Central memory CD4-positive, alpha-beta T cell (primary cell): ENCODE measurements around the gene NCR1.
"Not testable (repeated sequence)": the region's sequence is repeated elsewhere in the genome, so short reads cannot be mapped to it uniquely, and the experiment has no call there.

Experiments used
- DNase-seq: peaks from one replicate; pipeline ENCODE4 v3.0.0; 2022

Gene NCR1

DNA sequence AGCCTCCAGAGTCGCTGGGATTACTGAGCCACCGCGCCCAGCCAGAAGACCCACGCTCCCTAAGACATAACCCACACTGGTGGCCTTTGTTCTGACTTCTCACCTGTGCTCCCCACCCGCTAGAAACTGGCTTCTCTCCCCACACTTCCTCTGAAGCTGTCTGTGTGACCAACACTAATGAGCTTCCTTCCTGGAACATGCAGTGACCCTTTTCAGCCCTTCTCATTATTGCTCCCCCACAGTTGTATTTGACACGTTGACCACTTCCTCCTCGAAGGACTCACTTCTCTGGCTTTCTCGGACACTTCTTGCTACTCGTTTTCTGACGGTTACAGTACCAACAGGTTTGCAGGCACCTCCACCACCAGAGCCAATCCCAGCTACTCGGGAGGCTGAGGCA lies 10.9 kb downstream of the NCR1 start:
- no peak for DNase-seq

DNA sequence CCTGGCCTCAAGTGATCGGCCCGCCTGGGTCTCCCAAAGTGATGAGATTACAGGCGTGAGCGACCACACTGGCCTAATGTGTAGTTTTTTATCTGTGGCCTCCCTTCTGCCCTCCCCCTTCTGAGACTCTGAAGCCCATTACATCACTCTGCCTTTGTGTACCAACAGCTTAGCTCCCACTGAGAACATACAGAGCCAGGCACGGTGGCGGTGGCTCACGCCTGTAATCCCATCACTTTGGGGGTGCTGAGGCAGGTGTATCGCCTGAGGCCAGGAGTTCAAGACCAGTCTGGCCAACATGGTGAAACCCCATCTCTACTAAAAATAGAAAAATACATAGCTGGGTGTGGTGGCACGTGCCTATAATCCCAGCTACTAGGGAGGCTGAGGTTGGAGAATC lies 12.6 kb downstream of the NCR1 start:
- DNase-seq: no peak

DNA sequence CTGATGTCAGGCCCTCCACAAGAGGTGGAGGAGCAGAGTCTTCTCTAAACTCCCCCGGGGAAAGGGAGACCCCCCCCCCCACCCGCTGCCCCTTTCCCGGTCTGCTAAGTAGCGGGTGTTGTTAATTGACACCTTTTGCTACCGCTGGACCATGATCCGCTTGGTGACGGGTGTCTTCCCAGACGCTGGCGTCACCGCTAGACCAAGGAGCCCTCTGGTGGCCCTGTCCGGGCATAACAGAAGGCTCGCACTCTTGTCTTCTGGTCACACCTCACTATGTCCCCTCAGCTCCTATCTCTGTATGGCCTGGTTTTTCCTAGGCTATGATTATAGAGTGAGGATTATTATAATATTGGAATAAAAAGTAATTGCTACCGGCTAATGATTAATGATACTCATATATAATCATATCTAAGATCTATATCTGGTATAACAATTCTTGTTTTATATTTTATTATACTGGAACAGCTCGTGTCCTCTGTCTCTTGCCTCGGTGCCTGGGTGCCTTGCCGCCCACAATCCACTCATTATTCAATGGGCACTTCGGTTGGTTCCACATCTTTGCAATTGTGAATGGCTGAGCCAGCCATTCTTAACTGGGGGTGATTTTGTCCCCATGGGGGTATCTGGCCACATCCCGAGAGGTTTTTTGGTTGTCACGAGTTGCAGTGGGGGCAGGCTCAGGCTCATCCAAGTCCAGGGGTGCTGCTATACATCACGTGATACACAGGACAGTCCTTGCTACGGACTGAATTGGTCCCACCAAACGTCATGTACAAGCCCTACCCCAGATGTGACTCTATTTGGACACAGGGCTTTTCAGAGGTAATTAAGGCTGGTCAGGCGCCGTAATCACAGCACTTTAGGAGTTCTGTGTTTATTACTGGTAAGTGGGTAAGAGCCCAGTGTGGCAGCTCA lies 14.0 kb downstream of the NCR1 start:
- DNase-seq: not testable (repeated sequence)

DNA sequence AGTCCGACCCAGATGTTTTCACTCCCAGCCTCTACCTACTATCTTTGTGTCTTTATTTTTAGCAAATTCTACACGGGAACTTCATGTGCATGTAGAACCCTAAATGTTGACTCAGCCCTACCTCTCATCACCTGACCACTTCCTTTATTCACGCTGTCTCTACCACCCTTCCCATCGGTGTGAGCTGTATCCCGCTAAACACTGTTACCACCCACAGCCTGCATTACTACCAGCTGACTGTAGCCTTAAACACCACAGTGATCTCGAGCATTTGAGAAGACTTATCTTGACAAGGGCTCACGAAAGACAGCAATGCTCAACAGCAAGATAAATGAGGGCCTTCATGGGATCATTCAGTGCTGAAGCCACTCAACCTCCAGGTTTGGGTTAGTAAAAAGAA lies 15.1 kb downstream of the NCR1 start:
- DNase-seq: no peak

DNA sequence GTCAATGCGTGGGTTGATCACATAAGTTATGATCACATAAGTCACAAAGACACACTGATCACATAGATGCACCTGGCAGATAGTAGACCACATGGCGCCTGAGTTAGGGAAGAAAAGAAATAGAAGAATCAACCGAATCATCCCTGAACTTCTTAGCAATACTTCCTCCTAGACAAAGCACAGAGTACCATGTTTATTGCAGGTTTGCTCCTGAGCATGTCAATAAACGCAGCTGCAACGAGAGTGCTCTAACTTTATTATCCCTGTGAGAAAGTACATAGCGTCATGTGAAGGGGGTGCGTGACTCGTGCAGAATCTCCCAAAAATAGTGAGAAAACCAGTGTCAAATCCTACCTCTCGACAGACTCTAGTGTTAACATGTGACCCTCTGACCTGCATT lies 17.3 kb downstream of the NCR1 start:
- no peak for DNase-seq

DNA sequence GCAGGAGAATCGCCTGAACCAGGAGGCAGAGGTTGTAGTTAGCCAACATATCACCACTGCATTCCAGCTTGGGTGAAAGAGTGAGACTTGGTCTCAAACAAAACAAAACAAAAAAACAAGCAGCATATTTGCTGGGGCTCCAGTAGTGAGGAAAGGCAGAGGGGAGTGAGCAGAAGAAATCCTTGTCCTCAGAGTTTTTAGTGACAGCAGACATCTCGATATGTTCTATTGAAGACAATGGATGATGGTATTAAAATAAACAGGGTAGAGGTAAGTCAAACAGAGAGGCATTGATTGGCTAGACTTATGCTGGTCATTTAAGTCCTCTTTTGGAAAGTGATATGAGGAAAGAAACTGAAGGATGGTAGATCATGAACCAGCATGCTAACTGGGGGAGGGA lies 22.4 kb downstream of the NCR1 start:
- no peak for DNase-seq

DNA sequence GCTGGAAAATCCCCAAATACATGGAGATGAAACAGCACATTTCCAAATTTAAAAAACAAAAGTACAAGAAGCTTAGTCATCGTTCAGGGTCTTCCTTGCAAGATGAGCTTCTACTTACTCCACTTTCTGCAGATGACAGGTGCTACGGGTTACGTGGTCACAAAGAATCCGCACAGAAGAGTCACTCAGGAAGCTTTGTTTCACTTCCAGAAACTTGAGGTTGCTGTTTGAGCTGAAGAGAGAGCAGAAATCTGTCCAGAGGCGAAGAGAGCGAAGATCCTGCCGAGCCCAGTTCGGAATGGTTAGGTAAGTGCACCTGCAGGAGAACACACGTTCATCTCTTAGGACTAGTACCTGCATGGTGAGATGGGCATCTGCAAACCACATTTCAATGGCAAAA lies 32.0 kb downstream of the NCR1 start:
- no peak for DNase-seq

DNA sequence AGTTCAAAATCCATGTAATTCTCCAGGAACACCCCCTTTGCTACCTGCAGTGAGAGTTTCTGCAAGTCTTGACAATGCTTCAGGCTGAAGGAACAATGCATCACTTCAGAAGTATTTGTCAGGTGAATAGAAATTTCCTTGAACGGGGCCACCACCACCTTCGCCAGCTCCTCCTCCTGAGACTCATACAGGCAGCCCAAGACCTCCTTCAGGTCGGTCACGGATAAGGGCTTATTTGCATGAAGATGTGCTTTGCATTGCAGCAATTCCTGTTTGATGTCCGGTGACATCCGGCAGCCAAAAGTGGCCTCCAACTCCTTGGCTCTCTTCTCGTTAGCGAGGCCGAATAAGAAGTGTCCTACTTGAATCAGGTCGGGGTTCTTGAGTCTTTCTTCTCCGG lies 33.0 kb downstream of the NCR1 start:
- DNase-seq: no peak

DNA sequence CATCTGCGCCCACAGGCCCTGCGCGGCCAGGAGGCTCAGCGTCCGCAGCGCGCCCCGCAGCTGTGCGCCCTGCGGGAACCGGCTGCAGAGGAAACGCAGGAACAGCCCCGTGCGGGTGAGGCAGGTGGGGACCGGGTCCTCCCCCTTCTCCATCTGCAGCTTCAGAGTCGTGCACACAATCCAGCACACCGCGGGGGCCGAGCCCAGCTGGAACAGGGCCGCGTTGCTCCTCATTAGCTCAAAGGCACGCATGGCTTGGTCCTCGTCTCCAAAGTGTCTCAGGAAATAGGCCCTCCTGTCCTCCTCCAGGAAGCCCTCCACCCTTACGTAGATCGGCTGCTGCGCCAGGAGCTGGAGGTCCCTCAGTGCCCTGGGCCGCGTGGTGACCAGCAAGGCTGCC lies 33.6 kb downstream of the NCR1 start:
- DNase-seq: not testable (repeated sequence)

DNA sequence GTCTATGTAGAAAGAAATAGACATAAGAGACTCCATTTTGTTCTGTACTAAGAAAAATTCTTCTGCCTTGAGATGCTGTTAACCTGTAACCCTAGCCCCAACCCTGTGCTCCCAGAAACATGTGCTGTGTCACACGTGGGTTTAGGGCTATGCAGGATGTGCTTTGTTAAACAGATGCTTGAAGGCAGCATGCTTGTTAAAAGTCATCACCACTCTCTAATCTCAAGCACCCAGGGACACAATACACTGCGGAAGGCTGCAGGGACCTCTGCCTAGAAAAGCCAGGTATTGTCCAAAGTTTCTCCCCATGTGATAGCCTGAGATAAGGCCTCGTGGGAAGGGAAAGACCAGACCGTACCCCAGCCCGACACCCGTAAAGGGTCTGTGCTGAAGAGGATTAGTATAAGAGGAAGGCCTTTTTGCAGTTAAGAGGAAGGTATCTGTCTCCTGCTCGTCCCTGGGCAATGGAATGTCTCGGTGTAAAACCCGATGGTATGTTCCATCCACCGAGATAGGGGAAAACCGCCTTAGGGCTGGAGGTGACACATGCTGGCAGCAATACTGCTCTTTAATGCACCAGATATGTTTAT lies 37.9 kb downstream of the NCR1 start:
- not testable (repeated sequence) for DNase-seq

DNA sequence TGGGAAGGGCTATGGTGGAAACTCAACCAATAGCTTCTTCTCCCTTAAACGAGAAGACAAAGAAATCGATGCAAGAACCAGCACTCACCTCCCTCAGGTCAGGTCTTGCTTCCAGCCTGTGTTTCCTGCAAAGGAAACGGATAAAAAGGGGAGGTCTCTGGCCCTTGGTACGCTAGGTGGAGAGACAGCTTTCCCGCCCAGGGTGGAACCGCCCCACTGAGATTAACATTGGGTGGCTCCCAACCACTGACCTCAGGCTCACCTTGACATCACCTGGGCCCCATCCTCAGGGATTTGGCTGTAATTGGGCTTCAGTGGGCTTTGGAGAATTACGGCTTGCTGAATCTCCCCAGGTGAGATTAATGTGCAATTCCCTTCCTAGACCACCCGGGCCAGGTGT lies 41.4 kb downstream of the NCR1 start, which contains the start of gene NLRP7:
Gene NLRP7, minus strand, starts transcription at position 150 of the 400 bp plus-strand sequence.
- DNase-seq: no peak

DNA sequence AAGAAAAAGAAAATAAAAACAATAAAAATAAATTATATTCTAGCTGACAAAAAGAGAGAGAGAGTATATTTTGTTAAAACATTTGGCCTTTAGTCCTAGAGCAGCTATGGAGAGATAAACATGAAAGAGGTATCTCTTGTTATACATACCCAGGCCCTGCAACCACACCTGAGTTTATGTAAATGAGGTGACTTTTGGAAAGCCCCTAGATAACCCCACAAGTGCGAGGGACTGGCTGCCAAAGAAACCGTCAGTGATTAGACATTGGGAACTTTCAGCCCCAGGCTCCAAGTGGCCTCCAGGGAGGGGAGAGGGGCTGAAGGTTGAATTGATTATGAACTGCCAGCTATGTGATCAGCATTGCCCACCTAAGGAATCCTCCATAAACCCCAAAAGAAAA lies 43.5 kb downstream of the NCR1 start:
- no peak for DNase-seq

DNA sequence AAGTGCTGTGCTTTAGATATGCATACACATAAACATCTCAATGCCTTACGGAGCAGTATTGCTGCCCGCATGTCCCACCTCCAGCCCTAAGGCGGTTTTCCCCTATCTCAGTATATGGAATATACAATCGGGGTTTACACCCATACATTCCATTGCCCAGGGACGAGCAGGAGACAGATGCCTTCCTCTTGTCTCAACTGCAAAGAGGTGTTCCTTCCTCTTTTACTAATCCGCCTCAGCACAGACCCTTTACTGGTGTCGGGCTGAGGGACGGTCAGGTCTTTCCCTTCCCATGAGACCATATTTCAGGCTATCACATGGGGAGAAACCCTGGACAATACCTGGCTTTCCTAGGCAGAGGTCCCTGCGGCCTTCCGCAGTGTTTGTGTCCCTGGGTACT lies 44.6 kb downstream of the NCR1 start:
- not testable (repeated sequence) for DNase-seq

DNA sequence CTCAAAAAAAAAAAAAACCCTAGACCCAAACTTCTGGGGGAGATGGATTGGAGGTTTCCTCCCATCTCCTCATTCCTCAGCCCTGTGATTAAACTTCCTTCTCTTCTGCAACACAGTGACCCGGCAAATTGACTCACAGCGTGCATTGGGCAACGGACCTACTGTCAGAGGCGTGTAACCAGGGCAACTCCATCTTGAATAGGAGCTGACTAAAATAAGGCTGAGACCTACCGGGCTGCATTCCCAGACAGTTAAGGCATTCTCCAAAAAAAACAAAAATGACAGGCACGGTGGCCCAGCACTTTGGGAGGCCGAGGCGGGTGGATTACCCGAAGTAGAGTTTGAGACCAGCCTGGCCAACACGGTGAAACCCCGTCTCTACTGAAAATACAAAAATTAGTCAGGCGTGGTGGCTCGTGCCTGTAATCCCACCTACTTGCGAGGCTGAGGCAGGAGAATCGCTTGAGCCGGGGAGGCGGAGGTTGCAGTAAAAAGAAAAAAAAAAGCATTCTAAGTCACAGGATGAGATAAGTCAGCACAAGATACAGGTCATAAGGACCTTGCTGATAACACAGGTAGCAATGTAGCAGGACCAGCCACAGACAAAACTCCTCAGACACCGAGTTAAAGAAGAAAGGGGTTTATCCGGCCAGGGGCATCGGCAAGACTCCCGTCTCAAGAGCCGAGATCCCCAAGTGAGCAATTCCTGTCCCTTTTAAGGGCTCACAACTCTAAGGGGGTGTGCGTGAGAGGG lies 46.8 kb downstream of the NCR1 start:
- DNase-seq: no peak

DNA sequence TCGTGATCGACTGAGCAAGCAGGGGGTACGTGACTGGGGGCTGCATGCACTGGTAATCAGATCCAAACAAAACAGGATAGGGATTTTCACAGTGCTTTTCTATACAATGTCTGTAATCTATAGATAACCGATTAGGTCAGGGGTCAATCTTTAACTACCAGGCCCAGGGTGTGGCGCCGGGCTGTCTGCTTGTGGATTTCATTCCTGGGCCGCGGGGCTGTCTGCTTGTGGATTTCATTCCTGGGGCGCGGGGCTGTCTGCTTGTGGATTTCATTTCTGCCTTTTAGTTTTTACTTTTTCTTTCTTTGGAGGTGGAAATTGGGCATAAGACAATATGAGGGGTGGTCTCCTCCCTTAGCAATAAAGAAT lies 47.4 kb downstream of the NCR1 start:
- DNase-seq: not testable (repeated sequence)

DNA sequence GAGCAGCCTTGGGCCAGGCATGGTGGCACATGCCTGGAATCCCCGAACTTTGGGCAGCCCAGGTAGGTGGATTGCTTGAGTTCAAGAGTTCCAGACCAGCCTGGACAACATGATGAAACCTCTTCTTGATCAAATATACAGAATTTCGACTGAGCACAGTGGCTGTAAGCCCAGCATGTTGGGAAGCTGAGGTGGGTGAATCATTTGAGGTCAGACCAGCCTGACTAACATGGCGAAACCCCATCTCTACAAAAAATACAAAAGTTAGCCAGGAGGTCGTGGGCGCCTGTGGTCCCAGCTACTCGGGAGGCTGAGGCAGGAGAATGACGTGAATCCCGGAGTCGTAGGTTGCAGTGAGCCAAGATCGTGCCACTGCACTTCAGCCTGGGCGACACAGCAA lies 49.4 kb downstream of the NCR1 start:
- no peak for DNase-seq

DNA sequence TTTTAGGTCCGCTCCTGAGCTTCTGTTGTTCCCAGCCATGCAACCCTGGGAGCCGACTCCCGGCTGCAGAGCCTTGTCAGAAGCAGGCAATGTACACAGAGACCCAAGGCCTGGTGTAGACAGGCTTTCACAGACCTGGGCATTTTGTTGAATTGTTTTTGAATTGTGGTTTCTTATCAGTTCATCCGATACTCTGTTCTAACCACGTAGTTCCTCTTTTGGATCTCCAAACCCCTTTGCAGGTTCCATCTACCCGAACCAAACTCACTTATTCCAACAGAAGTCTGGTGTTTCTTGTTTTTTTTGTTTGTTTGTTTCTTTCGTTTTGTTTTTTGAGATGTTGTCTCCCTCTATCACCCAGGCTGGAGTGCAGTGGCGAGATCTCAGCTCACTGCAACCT lies 53.9 kb downstream of the NCR1 start:
- no peak for DNase-seq
